Measurements from ENCODE around the gene ASCL4.

- TF ChIP-seq NFIC (IDR thresholded peaks at IDR 0.05) (no peak), FOXM1 (IDR thresholded peaks at IDR 0.05; ENCODE audit: borderline replicate concordance, low read depth) (no peak), MAX (IDR thresholded peaks at IDR 0.05) (no peak), REST (IDR thresholded peaks at IDR 0.05; ENCODE audit: low read depth) (no peak), TAF1 (IDR thresholded peaks at IDR 0.05; ENCODE audit: low read depth) (no peak), EGR1 (IDR thresholded peaks at IDR 0.05) (no peak), RAD21 (IDR thresholded peaks at IDR 0.05; ENCODE audit: low read depth) (no peak), CEBPB (IDR thresholded peaks at IDR 0.05) (no peak)
These were observed 5.8 kb downstream of the ASCL4 start for GRCh38 chr12:107780298-107780697.

Measured in Ishikawa (cell line).